Esophagus muscularis mucosa (tissue), 3 donors: Measurements from ENCODE around the gene PLET1.

ENCODE experiments used
- CTCF ChIP-seq, 3 experiments: fragments of 200-600 bp in 2 of 3; fragments of 450-650 bp in 1 of 3; sonication (generic) in 2 of 3; IDR thresholded peaks; one replicate each; pipeline ENCODE4 v1.5.1; 2017 to 2019; ENCODE audit warnings: antibody characterized with exemption in 3 of 3, mild to moderate bottlenecking in 2 of 3, moderate library complexity in 1 of 3
- POLR2A ChIP-seq: fragments of 450-650 bp; IDR thresholded peaks from one replicate; pipeline ENCODE4 v1.6.1; 2017; ENCODE audit warnings: antibody characterized with exemption, moderate library complexity, mild to moderate bottlenecking, low read depth
- POLR2AphosphoS5 ChIP-seq, 2 donors: sonication (generic); formaldehyde crosslinking; IDR thresholded peaks; one replicate each; pipeline ENCODE4 v1.6.1; 2017; ENCODE audit warnings: antibody characterized with exemption in 2 of 2

DNA sequence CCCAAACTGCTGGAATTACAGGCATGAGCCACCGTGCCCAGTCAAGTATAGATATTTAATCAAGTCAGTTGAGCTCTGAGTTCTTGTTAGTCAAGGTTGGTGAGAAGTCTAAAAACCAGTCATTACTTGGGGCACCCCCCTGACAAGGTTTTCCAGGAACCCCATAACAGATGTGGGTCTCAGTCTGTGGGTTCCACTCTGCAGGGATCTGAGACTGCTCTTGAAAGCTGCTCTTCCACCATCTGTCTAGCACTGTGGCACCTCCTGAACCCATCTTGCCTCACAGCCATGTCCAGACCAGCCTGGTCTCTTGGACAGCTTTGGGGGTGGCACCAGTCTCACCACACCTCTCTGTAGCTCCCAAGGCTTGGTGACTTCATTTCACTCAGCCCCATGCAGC is 44.3 kb upstream of the PLET1 start:
- no peak for TF ChIP-seq CTCF (IDR thresholded peaks at IDR 0.05)
- no peak for TF ChIP-seq POLR2A
- no peak for TF ChIP-seq POLR2AphosphoS5 (IDR thresholded peaks at IDR 0.05)
